Panc1 (cell line): Measurements from ENCODE around the gene GNAS-AS1. TPM values are rescaled to one million over a fixed set of nuclear protein-coding genes. Genes with fewer than 3 reads are reported as not detected.

Experiments
- ATAC-seq: fragments of 200-7000 bp; cut with Tn5 transposase; 2 replicates; pipeline ENCODE4 v1.9.1; 2020; ENCODE audit warnings: mild to moderate bottlenecking, moderate library complexity
- BruUV-seq: library from RNA; stranded (reverse); fragments of 400-500 nt; replicated peaks from 2 replicates; lab custom pipeline; 2021; lab: Mats Ljungman, UMichigan
- CTCF ChIA-PET: fragments of 300-600 bp; sonication (Branson Sonifier 250); formaldehyde crosslinking; loops from one replicate; lab custom pipeline; 2022; ENCODE audit warnings: antibody characterized with exemption; lab: Charles Lee
- POLR2A ChIA-PET: fragments of 300-600 bp; sonication (Branson Sonifier 250); formaldehyde crosslinking; loops from one replicate; lab custom pipeline; 2022; ENCODE audit warnings: antibody characterized with exemption; lab: Charles Lee
- DNase-seq: peaks from one replicate; pipeline ENCODE4 v3.0.0-alpha.2; 2010; ENCODE audit warnings: low read depth, low spot score
- H3K27ac ChIP-seq: 2 replicates; pipeline ENCODE4 v1.5.1; 2011; ENCODE audit warnings: mild to moderate bottlenecking, low read length, inconsistent platforms
- H3K27me3 ChIP-seq: fragments of 200-500 bp; sonication (Bioruptor generic); 2 replicates; pipeline ENCODE4 v1.6.0; 2014; ENCODE audit warnings: low read length, inconsistent platforms; ENCODE audit not compliant: control insufficient read depth, insufficient read depth
- H3K36me3 ChIP-seq: fragments of 200-500 bp; sonication (Bioruptor generic); 2 replicates; pipeline ENCODE4 v1.5.1; 2014; ENCODE audit warnings: inconsistent platforms, mild to moderate bottlenecking, low read length, moderate library complexity; ENCODE audit not compliant: control insufficient read depth, insufficient read depth
- H3K4me1 ChIP-seq: 2 replicates; pipeline ENCODE4 v1.5.1; 2011; ENCODE audit warnings: inconsistent platforms, mild to moderate bottlenecking, low read length, moderate library complexity; ENCODE audit not compliant: control insufficient read depth, insufficient read depth
- H3K4me3 ChIP-seq, 2 experiments: 2 replicates each; pipeline ENCODE4 v1.5.1; 2011 to 2012; ENCODE audit warnings: low read depth in 2 of 2, low read length in 2 of 2, mild to moderate bottlenecking in 2 of 2, inconsistent platforms in 1 of 2, moderate library complexity in 1 of 2
- H3K9me3 ChIP-seq: fragments of 200-500 bp; sonication (Bioruptor generic); 2 replicates; pipeline ENCODE4 v1.5.1; 2014; ENCODE audit warnings: low read depth, mild to moderate bottlenecking, inconsistent platforms, low read length, moderate library complexity; ENCODE audit not compliant: control insufficient read depth, insufficient read depth
- POLR2AphosphoS5 ChIP-seq: IDR thresholded peaks from 2 replicates; pipeline ENCODE4 v1.6.1; 2012; ENCODE audit warnings: mild to moderate bottlenecking, low read depth, low read length, moderate library complexity
- SIN3A ChIP-seq: IDR thresholded peaks from 2 replicates; pipeline ENCODE4 v1.6.1; 2012; ENCODE audit warnings: low read depth, mild to moderate bottlenecking, low read length, moderate library complexity, borderline replicate concordance; ENCODE audit not compliant: insufficient read depth
- TCF7L2 ChIP-seq: IDR thresholded peaks from 2 replicates; pipeline ENCODE4 v1.6.1; 2011; ENCODE audit warnings: mild to moderate bottlenecking, low read depth, low read length, inconsistent platforms
- in situ Hi-C: cut with HindIII; loops from 2 replicates; pipeline ENCODE4 v1.10.0; 2016; ENCODE audit warnings: low sequenced_read_pairs, low pct_unique_long_range_greater_than_20kb
- intact Hi-C: fragments of 100-400 bp; cut with micrococcal nuclease; formaldehyde crosslinking; loops from one replicate; pipeline ENCODE4 v1.10.0; 2022; ENCODE audit not compliant: unreplicated experiment
- total RNA-seq: library from RNA; stranded (reverse); gene quantifications from one replicate; pipeline ENCODE4 v1.2.1, GENCODE V29; 2021; ENCODE audit not compliant: unreplicated experiment
- TF ChIP-seq, protein P1 (sequence below): fragments of 450-650 bp; IDR thresholded peaks from 2 replicates; pipeline ENCODE4 v1.5.1; 2017; ENCODE audit warnings: mild to moderate bottlenecking
- TF ChIP-seq, protein P2 (sequence below), 2 experiments: IDR thresholded peaks; 2 replicates each; pipeline ENCODE4 v1.6.1; 2011 to 2012; ENCODE audit warnings: low read depth in 2 of 2, control low read depth in 1 of 2, low read length in 1 of 2, mild to moderate bottlenecking in 1 of 2, moderate library complexity in 1 of 2; ENCODE audit not compliant: insufficient read depth in 1 of 2

Gene GNAS-AS1
- total RNA-seq, 1 experiment from 2014 or later = not detected

DNA sequence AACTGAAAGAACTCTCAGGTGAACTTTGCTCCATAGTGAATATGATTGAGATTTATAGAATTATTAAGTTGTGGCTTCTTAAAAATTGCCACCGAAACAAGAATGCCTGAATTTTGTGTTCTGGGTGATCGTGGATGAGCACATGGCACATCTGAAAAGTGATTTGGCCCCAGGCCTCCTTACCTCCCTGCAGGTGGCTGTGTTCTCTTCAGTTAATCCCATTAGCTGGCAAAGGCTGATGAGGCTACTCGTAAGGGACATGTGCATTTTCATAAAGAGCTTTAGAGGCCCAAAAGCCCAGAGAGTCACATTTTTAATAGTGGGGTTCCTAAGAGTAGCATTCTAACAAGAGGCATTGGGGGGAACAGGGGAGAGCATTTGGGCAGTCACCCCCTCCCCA, 24.4 kb upstream of the GNAS-AS1 start:
- no peak overlapping the region for H3K4me3 ChIP-seq
- H3K36me3 ChIP-seq = no peaks in the 10 kb centered on the region; the same call in 1 of the 2 replicates
- ATAC-seq (no peak), DNase-seq (no peak)
- ChIA-PET CTCF (interaction anchor here (0.6 kb wide), 1 partner anchor 73 kb away, joined by 3 read pairs; no protein-coding TSS in a partner anchor), POLR2A (no interaction called here)
- intact Hi-C loops (no loop called here), in situ Hi-C loops (no loop called here)
- H3K27me3 ChIP-seq = no peaks in the 10 kb centered on the region
- H3K27ac ChIP-seq = no peak overlapping the region
- TF ChIP-seq POLR2AphosphoS5 (no peak), SIN3A (no peak), TCF7L2 (no peak)
- TF ChIP-seq, protein P1, sequence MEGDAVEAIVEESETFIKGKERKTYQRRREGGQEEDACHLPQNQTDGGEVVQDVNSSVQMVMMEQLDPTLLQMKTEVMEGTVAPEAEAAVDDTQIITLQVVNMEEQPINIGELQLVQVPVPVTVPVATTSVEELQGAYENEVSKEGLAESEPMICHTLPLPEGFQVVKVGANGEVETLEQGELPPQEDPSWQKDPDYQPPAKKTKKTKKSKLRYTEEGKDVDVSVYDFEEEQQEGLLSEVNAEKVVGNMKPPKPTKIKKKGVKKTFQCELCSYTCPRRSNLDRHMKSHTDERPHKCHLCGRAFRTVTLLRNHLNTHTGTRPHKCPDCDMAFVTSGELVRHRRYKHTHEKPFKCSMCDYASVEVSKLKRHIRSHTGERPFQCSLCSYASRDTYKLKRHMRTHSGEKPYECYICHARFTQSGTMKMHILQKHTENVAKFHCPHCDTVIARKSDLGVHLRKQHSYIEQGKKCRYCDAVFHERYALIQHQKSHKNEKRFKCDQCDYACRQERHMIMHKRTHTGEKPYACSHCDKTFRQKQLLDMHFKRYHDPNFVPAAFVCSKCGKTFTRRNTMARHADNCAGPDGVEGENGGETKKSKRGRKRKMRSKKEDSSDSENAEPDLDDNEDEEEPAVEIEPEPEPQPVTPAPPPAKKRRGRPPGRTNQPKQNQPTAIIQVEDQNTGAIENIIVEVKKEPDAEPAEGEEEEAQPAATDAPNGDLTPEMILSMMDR = no peak
- TF ChIP-seq, protein P2, sequence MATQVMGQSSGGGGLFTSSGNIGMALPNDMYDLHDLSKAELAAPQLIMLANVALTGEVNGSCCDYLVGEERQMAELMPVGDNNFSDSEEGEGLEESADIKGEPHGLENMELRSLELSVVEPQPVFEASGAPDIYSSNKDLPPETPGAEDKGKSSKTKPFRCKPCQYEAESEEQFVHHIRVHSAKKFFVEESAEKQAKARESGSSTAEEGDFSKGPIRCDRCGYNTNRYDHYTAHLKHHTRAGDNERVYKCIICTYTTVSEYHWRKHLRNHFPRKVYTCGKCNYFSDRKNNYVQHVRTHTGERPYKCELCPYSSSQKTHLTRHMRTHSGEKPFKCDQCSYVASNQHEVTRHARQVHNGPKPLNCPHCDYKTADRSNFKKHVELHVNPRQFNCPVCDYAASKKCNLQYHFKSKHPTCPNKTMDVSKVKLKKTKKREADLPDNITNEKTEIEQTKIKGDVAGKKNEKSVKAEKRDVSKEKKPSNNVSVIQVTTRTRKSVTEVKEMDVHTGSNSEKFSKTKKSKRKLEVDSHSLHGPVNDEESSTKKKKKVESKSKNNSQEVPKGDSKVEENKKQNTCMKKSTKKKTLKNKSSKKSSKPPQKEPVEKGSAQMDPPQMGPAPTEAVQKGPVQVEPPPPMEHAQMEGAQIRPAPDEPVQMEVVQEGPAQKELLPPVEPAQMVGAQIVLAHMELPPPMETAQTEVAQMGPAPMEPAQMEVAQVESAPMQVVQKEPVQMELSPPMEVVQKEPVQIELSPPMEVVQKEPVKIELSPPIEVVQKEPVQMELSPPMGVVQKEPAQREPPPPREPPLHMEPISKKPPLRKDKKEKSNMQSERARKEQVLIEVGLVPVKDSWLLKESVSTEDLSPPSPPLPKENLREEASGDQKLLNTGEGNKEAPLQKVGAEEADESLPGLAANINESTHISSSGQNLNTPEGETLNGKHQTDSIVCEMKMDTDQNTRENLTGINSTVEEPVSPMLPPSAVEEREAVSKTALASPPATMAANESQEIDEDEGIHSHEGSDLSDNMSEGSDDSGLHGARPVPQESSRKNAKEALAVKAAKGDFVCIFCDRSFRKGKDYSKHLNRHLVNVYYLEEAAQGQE (IDR thresholded peaks at IDR 0.05; ENCODE audit: insufficient read depth in 1 of 2, low read depth in 2 of 2, low read length in 1 of 2) = no peak
- no peaks in the 10 kb centered on the region for H3K4me1 ChIP-seq
- no peaks in the 10 kb centered on the region for H3K9me3 ChIP-seq
- BruUV-seq = no TSS peak

DNA sequence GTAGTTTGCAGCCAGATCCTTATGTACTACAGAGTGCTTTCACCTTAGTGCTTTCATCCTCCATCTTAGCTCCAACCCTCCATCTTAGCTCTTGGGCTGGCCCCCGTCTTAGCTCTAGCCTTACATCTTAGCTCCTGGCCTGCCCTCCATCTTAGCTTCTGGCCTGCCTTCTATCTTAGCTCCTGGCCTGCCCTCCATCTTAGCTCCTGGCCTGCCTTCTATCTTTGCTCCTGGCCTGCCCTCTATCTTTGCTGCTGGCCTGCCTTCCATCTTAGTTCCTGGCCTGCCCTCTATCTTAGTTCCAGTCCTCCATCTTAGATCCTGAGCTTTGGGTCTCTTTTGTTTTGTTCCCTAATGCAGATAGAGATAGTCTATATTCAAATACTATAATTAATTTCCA, 23.8 kb upstream of the GNAS-AS1 start:
- Histone ChIP-seq H3K4me3 (no peak overlapping the region), H3K4me1 (no peaks in the 10 kb centered on the region), H3K27ac (no peak overlapping the region), H3K36me3 (no peaks in the 10 kb centered on the region; the same call in 1 of the 2 replicates), H3K27me3 (no peaks in the 10 kb centered on the region), H3K9me3 (no peaks in the 10 kb centered on the region)
- ChIA-PET CTCF (interaction anchor here (0.6 kb wide), 1 partner anchor 72 kb away, joined by 3 read pairs; no protein-coding TSS in a partner anchor), POLR2A (interaction anchor here (0.6 kb wide), 1 partner anchor 323 kb away, joined by 3 read pairs; no protein-coding TSS in a partner anchor)
- intact Hi-C loops (no loop called here), in situ Hi-C loops (no loop called here)
- no peak for ATAC-seq
- no peak for DNase-seq
- no TSS peak for BruUV-seq
- TF ChIP-seq SIN3A (no peak), POLR2AphosphoS5 (no peak), TCF7L2 (no peak)
- TF ChIP-seq, protein P1 = no peak
- TF ChIP-seq, protein P2 (IDR thresholded peaks at IDR 0.05; ENCODE audit: insufficient read depth in 1 of 2, low read depth in 2 of 2, low read length in 1 of 2) = no peak
